ENCODE results near the gene SCO2.

- TF ChIP-seq USF1 (IDR thresholded peaks at IDR 0.05) (no peak), RAD21 (IDR thresholded peaks at IDR 0.05; ENCODE audit: low read depth) (no peak), CEBPB (IDR thresholded peaks at IDR 0.05) (no peak), CREB1 (IDR thresholded peaks at IDR 0.05; ENCODE audit: low read depth) (no peak), NFIC (IDR thresholded peaks at IDR 0.05) (no peak)
Measured at GRCh38 chr22:50547263-50547985, 22.0 kb upstream of the SCO2 start.

Data from Ishikawa (cell line).